ENCODE measurements around the gene MVP.

- TF ChIP-seq, protein P1, sequence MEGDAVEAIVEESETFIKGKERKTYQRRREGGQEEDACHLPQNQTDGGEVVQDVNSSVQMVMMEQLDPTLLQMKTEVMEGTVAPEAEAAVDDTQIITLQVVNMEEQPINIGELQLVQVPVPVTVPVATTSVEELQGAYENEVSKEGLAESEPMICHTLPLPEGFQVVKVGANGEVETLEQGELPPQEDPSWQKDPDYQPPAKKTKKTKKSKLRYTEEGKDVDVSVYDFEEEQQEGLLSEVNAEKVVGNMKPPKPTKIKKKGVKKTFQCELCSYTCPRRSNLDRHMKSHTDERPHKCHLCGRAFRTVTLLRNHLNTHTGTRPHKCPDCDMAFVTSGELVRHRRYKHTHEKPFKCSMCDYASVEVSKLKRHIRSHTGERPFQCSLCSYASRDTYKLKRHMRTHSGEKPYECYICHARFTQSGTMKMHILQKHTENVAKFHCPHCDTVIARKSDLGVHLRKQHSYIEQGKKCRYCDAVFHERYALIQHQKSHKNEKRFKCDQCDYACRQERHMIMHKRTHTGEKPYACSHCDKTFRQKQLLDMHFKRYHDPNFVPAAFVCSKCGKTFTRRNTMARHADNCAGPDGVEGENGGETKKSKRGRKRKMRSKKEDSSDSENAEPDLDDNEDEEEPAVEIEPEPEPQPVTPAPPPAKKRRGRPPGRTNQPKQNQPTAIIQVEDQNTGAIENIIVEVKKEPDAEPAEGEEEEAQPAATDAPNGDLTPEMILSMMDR (conservative IDR thresholded peaks at IDR 0.05; ENCODE audit: low read length): no peak
- TF ChIP-seq EZH2phosphoT487 (IDR thresholded peaks at IDR 0.05; ENCODE audit: borderline replicate concordance, low read depth, low read length): no peak
These were observed 76.6 kb downstream of the MVP start for GRCh38 chr16:29896841-29897240.

All from OCI-LY7 (cell line).